Astrocyte (in vitro differentiated cells and primary cell): ENCODE measurements around the gene RPRML. TPM values are rescaled to one million over a fixed set of nuclear protein-coding genes. Genes with fewer than 3 reads are reported as not detected.
A peak's percentile ranks its signal among the peaks of the same experiment; 100 is the strongest.

ENCODE experiments used
- DNase-seq: peaks from one replicate; pipeline ENCODE4 v3.0.0-alpha.2; 2010; ENCODE audit warnings: low read depth
- FAIRE-seq: peaks from 2 replicates; lab custom pipeline; 2011; peaks lifted over from hg19 to GRCh38; lab: Jason Lieb, UNC
- H2AFZ ChIP-seq: 2 replicates; pipeline ENCODE4 v1.6.0; 2012; ENCODE audit warnings: low read depth, low read length, inconsistent platforms
- H3K27ac ChIP-seq: 2 replicates; pipeline ENCODE4 v1.5.1; 2011; ENCODE audit warnings: low read depth, low read length, inconsistent platforms
- H3K27me3 ChIP-seq: 2 replicates; pipeline ENCODE4 v1.6.0; 2011; ENCODE audit warnings: low read length, inconsistent platforms; ENCODE audit not compliant: insufficient read depth
- H3K36me3 ChIP-seq: 2 replicates; pipeline ENCODE4 v1.5.1; 2011; ENCODE audit warnings: low read length, inconsistent platforms; ENCODE audit not compliant: insufficient read depth
- H3K4me1 ChIP-seq: 2 replicates; pipeline ENCODE4 v1.5.1; 2011; ENCODE audit warnings: low read length, inconsistent platforms; ENCODE audit not compliant: insufficient read depth
- H3K4me2 ChIP-seq: 2 replicates; pipeline ENCODE4 v1.6.0; 2012; ENCODE audit warnings: low read length, inconsistent platforms
- H3K4me3 ChIP-seq: 2 replicates; pipeline ENCODE4 v1.5.1; 2011; ENCODE audit warnings: low read depth, mild to moderate bottlenecking, low read length, inconsistent platforms; ENCODE audit not compliant: insufficient read depth
- H3K79me2 ChIP-seq: 2 replicates; pipeline ENCODE4 v1.6.0; 2012; ENCODE audit warnings: mild to moderate bottlenecking, low read length, inconsistent platforms; ENCODE audit not compliant: insufficient read depth
- H3K9ac ChIP-seq: 2 replicates; pipeline ENCODE4 v1.6.0; 2012; ENCODE audit warnings: mild to moderate bottlenecking, low read length, inconsistent platforms
- H3K9me3 ChIP-seq: 2 replicates; pipeline ENCODE4 v1.5.1; 2012; ENCODE audit warnings: low read depth, mild to moderate bottlenecking, low read length, inconsistent platforms; ENCODE audit not compliant: insufficient read depth
- H4K20me1 ChIP-seq: 2 replicates; pipeline ENCODE4 v1.6.0; 2012; ENCODE audit warnings: low read length, inconsistent platforms; ENCODE audit not compliant: insufficient read depth
- H3K27ac Mint-ChIP-seq: one replicate; pipeline ENCODE4 v1.8.0; 2021; ENCODE audit warnings: mild to moderate bottlenecking, mixed read lengths; ENCODE audit not compliant: unreplicated experiment
- H3K27me3 Mint-ChIP-seq: one replicate; pipeline ENCODE4 v1.8.0; 2021; ENCODE audit warnings: low read depth, mixed read lengths; ENCODE audit not compliant: unreplicated experiment
- H3K36me3 Mint-ChIP-seq: one replicate; pipeline ENCODE4 v1.8.0; 2021; ENCODE audit warnings: low read depth, mixed read lengths; ENCODE audit not compliant: unreplicated experiment
- H3K4me1 Mint-ChIP-seq: one replicate; pipeline ENCODE4 v1.8.0; 2021; ENCODE audit warnings: low read depth, mixed read lengths; ENCODE audit not compliant: unreplicated experiment
- H3K4me3 Mint-ChIP-seq: one replicate; pipeline ENCODE4 v1.8.0; 2021; ENCODE audit warnings: mild to moderate bottlenecking, moderate library complexity, mixed read lengths; ENCODE audit not compliant: unreplicated experiment
- H3K9me3 Mint-ChIP-seq: one replicate; pipeline ENCODE4 v1.8.0; 2021; ENCODE audit warnings: mild to moderate bottlenecking, mixed read lengths; ENCODE audit not compliant: unreplicated experiment
- CTCF ChIP-seq: IDR thresholded peaks from 2 replicates; pipeline ENCODE4 v1.5.1; 2011; ENCODE audit warnings: low read depth, mild to moderate bottlenecking, inconsistent platforms, low read length, moderate library complexity; ENCODE audit not compliant: insufficient read depth
- EZH2 ChIP-seq: IDR thresholded peaks from 2 replicates; pipeline ENCODE4 v1.6.1; 2012; ENCODE audit warnings: mild to moderate bottlenecking, low read length, inconsistent platforms; ENCODE audit not compliant: insufficient read depth
- total RNA-seq: library from RNA; stranded (reverse); gene quantifications from 2 replicates; pipeline ENCODE4 v1.2.1, GENCODE V29; 2021

RPRML gene
- total RNA-seq, 1 donor from 2014 or later = not detected

GRCh38 chr17:47012457-47012856 is 33.4 kb upstream of the RPRML start:
- H3K27me3 ChIP-seq = no peaks in the 10 kb centered on the region
- Mint-ChIP-seq H3K36me3 (peaks cover 3% of the 10 kb centered on the region), H3K4me3 (no peak overlapping the region), H3K27me3 (no peaks in the 10 kb centered on the region), H3K27ac (peak overlapping the region; percentile 42), H3K4me1 (peaks cover 17% of the 10 kb centered on the region), H3K9me3 (no peaks in the 10 kb centered on the region)
- FAIRE-seq (no peak), DNase-seq (no peak)
- H3K79me2 ChIP-seq = no peaks in the 10 kb centered on the region
- no peak for TF ChIP-seq CTCF
- TF ChIP-seq EZH2 = no peak
- no peaks in the 10 kb centered on the region for H4K20me1 ChIP-seq
- peaks cover 7% of the 10 kb centered on the region for H3K4me1 ChIP-seq
- H3K4me2 ChIP-seq = no peak overlapping the region
- H2AFZ ChIP-seq = no peak overlapping the region
- no peak overlapping the region for H3K9ac ChIP-seq
- H3K36me3 ChIP-seq = no peaks in the 10 kb centered on the region
- no peak overlapping the region for H3K4me3 ChIP-seq
- no peaks in the 10 kb centered on the region for H3K9me3 ChIP-seq
- H3K27ac ChIP-seq = no peak overlapping the region

- peak; percentile 3 for DNase-seq
- Mint-ChIP-seq H3K27ac (no peak overlapping the region), H3K36me3 (peaks cover 3% of the 10 kb centered on the region), H3K4me3 (no peak overlapping the region), H3K4me1 (peaks cover 20% of the 10 kb centered on the region), H3K9me3 (no peaks in the 10 kb centered on the region), H3K27me3 (no peaks in the 10 kb centered on the region)
- H4K20me1 ChIP-seq = no peaks in the 10 kb centered on the region
- no peak overlapping the region for H2AFZ ChIP-seq
- peak overlapping the region; percentile 39 for H3K4me2 ChIP-seq
- TF ChIP-seq CTCF (no peak), EZH2 (no peak)
- H3K4me3 ChIP-seq = no peak overlapping the region
- H3K27me3 ChIP-seq = no peaks in the 10 kb centered on the region
- H3K27ac ChIP-seq = no peak overlapping the region
- H3K79me2 ChIP-seq = no peaks in the 10 kb centered on the region
- no peak overlapping the region for H3K9ac ChIP-seq
- H3K9me3 ChIP-seq = no peaks in the 10 kb centered on the region
- H3K4me1 ChIP-seq = peaks cover 7% of the 10 kb centered on the region
- no peaks in the 10 kb centered on the region for H3K36me3 ChIP-seq
- no peak for FAIRE-seq
Observed at GRCh38 chr17:47009759-47010594, 30.9 kb upstream of the RPRML start.

- peaks cover 6% of the 10 kb centered on the region for H3K4me1 Mint-ChIP-seq
- FAIRE-seq = no peak
Observed at GRCh38 chr17:47004906-47005305, 25.9 kb upstream of the RPRML start.

More at GRCh38 chr17:47004906-47005305, 25.9 kb upstream of the RPRML start:
- no peak overlapping the region for H3K27ac ChIP-seq
- no peak overlapping the region for H2AFZ ChIP-seq
- Mint-ChIP-seq H3K4me3 (no peak overlapping the region), H3K27me3 (no peaks in the 10 kb centered on the region), H3K9me3 (no peaks in the 10 kb centered on the region), H3K36me3 (peaks cover 2% of the 10 kb centered on the region), H3K27ac (no peak overlapping the region)
- peaks cover 5% of the 10 kb centered on the region for H3K4me1 ChIP-seq
- no peak overlapping the region for H3K4me3 ChIP-seq
- H3K9ac ChIP-seq = peak overlapping the region; percentile 43
- H3K27me3 ChIP-seq = no peaks in the 10 kb centered on the region
- peak overlapping the region; percentile 64 for H3K4me2 ChIP-seq
- no peaks in the 10 kb centered on the region for H4K20me1 ChIP-seq
- TF ChIP-seq CTCF = no peak
- no peak for TF ChIP-seq EZH2
- no peaks in the 10 kb centered on the region for H3K36me3 ChIP-seq
- DNase-seq = no peak
- H3K79me2 ChIP-seq = no peaks in the 10 kb centered on the region
- no peaks in the 10 kb centered on the region for H3K9me3 ChIP-seq
